Activated effector memory CD4-positive, alpha-beta T cell treated with anti-CD3 and anti-CD28 coated beads, Interleukin-2, amount 50 U/mL, for 16 hours (primary cell): ENCODE results near the gene EPHB2.

ENCODE experiments used
- DNase-seq: peaks from one replicate; pipeline ENCODE4 v3.0.0-alpha.2; 2020

The EPHB2 gene

DNA sequence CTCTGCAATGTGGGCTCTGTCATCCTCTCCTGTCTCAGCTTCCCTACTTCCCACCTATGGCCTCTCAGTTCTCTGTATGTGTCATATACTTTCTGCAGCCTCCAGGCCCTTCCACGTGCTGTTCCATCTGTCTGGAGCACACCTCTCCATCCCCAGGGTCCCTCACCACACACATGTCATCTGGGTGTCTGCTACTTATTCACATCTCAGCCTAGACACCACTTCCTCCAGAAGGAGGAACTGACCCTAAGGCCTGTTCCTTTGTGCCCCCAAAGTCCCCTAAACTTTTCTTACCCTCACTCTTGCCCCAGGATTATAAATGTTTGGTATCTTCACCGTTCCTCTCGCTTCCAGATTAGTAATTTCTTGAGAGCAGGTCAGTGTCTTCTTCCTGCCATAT, 251.9 kb downstream of the EPHB2 start:
- no peak for DNase-seq

DNA sequence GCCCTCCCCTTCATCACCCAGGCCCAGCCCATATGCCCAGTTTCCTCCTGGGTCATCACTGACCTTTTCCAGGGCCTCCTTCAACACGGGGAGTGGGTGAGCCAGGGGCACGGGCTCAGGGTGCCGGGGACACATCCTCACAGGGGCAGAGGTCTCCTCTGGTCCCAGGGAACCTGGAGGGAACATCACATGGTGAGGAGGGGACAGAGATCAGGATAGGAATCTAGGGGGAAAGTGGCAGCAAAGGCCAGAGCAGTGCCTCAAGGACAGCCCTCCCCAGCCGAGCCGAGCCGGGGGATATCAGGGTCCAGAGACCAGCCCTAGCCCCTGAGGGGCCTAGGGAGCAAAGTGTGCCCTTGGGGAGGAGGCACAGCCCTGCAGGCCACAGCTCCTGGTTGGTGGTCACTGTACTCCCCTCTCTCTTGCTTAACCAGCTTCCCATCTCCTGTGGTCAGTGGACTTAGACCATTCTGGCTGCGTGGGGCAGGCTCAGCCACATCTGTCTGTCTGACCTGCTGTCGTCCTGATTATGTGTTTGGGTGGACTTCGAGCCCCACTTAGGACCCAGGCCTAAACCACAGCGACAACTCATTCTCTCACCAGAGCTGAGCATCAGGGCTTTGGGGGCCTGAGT, 252.5 kb downstream of the EPHB2 start:
- DNase-seq = no peak

DNA sequence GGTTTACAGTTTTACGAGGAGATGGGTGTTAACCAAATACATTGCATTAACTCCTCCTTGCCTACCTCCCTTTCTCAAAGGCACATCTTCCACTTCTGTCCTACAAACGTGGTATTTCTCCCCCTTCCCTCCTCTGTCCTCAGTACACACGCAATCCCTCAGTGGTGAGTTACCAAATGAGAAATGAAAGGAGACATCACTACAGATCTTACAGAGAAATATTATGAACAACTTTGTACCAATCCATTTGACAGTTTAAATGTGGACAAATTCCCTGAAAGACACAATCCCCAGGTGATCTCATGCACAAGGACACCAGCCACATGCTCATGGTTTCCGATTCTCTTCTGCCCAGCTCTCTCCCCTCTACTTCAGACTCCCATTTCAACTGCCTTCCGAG, 255.7 kb downstream of the EPHB2 start:
- DNase-seq = no peak

DNA sequence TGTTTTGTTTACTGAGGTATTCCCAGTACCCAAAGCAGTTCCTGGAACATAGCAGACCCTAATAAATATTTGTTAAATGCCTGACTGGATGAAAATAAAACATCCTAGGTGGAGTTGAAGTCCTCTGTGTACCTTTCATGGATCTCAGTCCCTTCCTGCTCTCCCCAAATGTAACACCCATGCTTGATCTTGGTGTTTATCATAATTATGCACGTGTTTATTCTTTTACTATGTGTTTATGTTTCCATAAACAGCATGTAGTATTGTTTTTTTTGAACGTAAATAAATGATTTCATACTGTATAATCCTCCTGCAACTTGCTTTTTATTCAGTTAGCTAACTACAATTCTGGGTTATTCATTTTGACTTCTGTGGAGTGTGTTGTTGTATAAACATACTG, 257.2 kb downstream of the EPHB2 start:
- DNase-seq = no peak

DNA sequence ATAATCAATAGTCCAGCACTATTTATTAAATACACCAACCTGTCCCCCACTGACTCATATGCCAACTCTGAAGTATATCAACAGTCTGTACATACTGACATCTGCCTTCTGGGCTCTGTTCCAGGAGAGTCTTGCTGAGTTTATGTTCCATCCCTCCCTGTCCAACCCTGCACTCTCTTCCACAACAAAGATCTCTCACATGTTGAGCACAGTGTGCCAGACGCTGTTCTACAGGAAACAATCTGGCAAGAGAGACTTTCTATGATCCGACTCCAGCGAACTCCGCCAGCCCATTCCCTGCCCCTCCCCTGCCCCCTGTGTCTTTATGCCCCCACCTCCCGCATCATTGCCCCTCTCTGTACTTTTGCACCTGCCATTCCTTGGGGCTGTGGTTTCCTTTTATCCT, 258.7 kb downstream of the EPHB2 start:
- no peak for DNase-seq

DNA sequence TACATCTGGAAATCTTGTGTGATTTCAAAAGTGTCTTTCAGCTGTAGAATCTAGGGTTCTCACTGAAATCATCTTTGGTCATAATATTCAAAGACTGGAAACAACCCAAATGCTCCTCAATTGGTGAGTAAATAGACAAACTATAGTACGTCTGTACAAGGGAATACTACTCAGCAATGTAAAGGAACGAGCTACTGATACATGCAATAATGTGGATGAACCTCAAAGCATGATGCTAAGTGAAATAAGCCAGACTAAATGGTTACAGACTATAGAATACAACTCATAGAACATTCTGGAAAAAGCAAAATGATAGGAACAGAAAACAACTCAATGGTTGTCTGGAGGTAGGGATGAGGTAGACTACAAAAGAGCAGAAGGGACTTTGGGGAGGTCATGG, 259.5 kb downstream of the EPHB2 start:
- DNase-seq = no peak
